NCI-H226 (cell line): ENCODE data around the gene GLI2.

Source experiments
- DNase-seq: peaks from one replicate; pipeline ENCODE4 v3.0.0-alpha.2; 2015

Gene GLI2

GRCh38 chr2:120760446-120761135, 24.9 kb downstream of the GLI2 start:
- no peak for DNase-seq

GRCh38 chr2:120761164-120761861, 25.6 kb downstream of the GLI2 start:
- DNase-seq = no peak

GRCh38 chr2:120761911-120762310, 26.2 kb downstream of the GLI2 start:
- DNase-seq = no peak

- DNase-seq = no peak
Observed at GRCh38 chr2:120762341-120763061, 26.8 kb downstream of the GLI2 start.

GRCh38 chr2:120763508-120763907, 27.8 kb downstream of the GLI2 start:
- DNase-seq = no peak

- no peak for DNase-seq
Observed at GRCh38 chr2:120763931-120764330, 28.3 kb downstream of the GLI2 start.

- DNase-seq = no peak
Observed at GRCh38 chr2:120764492-120764891, 28.8 kb downstream of the GLI2 start.

GRCh38 chr2:120764991-120765677, 29.5 kb downstream of the GLI2 start:
- DNase-seq = no peak

GRCh38 chr2:120765678-120766469, 30.2 kb downstream of the GLI2 start:
- peak; percentile 95 for DNase-seq

- DNase-seq = no peak
Observed at GRCh38 chr2:120766470-120767351, 31.0 kb downstream of the GLI2 start.

- DNase-seq = no peak
Observed at GRCh38 chr2:120767486-120768005, 31.9 kb downstream of the GLI2 start.

GRCh38 chr2:120768112-120769048, 32.7 kb downstream of the GLI2 start:
- DNase-seq = no peak

- no peak for DNase-seq
Observed at GRCh38 chr2:120769076-120769786, 33.6 kb downstream of the GLI2 start.

- DNase-seq = no peak
Observed at GRCh38 chr2:120769787-120770120, 34.1 kb downstream of the GLI2 start.

- no peak for DNase-seq
Observed at GRCh38 chr2:120770176-120770575, 34.5 kb downstream of the GLI2 start.

- DNase-seq = no peak
Observed at GRCh38 chr2:120770641-120771040, 35.0 kb downstream of the GLI2 start.

- DNase-seq = peak; percentile 74
Observed at GRCh38 chr2:120771111-120771780, 35.6 kb downstream of the GLI2 start.

GRCh38 chr2:120771781-120772208, 36.1 kb downstream of the GLI2 start:
- DNase-seq = no peak

GRCh38 chr2:120772261-120772660, 36.6 kb downstream of the GLI2 start:
- DNase-seq = no peak
